Mesothelial cell of epicardium (in vitro differentiated cells): Measurements from ENCODE around the gene GLRX5. TPM values are rescaled to one million over a fixed set of nuclear protein-coding genes. Genes with fewer than 3 reads are reported as not detected.

ENCODE experiments used
- DNase-seq, 2 experiments: peaks; one replicate each; pipeline ENCODE4 v3.0.0; 2021; ENCODE audit warnings: low spot score in 2 of 2; ENCODE audit not compliant: unreplicated experiment in 2 of 2
- H3K27ac Mint-ChIP-seq: 2 replicates; pipeline ENCODE4 v1.8.0; 2021; ENCODE audit warnings: mixed read lengths
- H3K27me3 Mint-ChIP-seq: 2 replicates; pipeline ENCODE4 v1.8.0; 2021; ENCODE audit warnings: low read depth, mixed read lengths
- H3K36me3 Mint-ChIP-seq: 2 replicates; pipeline ENCODE4 v1.8.0; 2021; ENCODE audit warnings: mixed read lengths
- H3K4me1 Mint-ChIP-seq: 2 replicates; pipeline ENCODE4 v1.8.0; 2021; ENCODE audit warnings: mixed read lengths
- H3K4me3 Mint-ChIP-seq: 2 replicates; pipeline ENCODE4 v1.8.0; 2021; ENCODE audit warnings: mild to moderate bottlenecking, moderate library complexity, mixed read lengths
- H3K9me3 Mint-ChIP-seq: 2 replicates; pipeline ENCODE4 v1.8.0; 2021; ENCODE audit warnings: mixed read lengths
- total RNA-seq: library from RNA; stranded (reverse); gene quantifications from 3 replicates; pipeline ENCODE4 v1.2.1, GENCODE V29; 2021
- TF ChIP-seq, protein P1 (sequence below): fragments of 200-600 bp; sonication (generic); IDR thresholded peaks from one replicate; pipeline ENCODE4 v1.5.0; 2021; ENCODE audit warnings: antibody characterized with exemption; ENCODE audit not compliant: unreplicated experiment

Gene GLRX5
- total RNA-seq, 1 donor from 2014 or later = 38.4 TPM

DNA sequence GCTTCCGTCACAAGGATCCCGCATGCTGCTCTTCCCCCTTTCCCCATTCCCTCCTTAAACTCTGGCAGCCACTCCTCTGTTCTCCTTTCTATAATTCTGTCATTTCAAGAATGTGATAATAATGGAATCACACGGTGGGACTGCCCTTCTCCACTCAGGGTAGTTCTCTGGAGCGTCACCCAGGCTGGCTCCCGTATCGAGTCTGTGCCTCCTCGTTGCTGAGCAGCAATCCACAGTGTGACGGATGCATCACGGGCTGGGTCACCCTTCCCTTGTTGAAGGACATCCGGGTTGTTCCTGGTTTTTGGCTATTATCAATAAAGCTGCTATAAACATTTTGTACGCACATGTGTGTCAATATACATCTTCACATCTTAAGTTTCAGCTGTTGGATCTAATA, 12.7 kb upstream of the GLRX5 start:
- H3K9me3 Mint-ChIP-seq = no peaks in the 10 kb centered on the region
- H3K27ac Mint-ChIP-seq = no peak overlapping the region
- H3K4me1 Mint-ChIP-seq = peaks cover 9% of the 10 kb centered on the region
- TF ChIP-seq, protein P1, sequence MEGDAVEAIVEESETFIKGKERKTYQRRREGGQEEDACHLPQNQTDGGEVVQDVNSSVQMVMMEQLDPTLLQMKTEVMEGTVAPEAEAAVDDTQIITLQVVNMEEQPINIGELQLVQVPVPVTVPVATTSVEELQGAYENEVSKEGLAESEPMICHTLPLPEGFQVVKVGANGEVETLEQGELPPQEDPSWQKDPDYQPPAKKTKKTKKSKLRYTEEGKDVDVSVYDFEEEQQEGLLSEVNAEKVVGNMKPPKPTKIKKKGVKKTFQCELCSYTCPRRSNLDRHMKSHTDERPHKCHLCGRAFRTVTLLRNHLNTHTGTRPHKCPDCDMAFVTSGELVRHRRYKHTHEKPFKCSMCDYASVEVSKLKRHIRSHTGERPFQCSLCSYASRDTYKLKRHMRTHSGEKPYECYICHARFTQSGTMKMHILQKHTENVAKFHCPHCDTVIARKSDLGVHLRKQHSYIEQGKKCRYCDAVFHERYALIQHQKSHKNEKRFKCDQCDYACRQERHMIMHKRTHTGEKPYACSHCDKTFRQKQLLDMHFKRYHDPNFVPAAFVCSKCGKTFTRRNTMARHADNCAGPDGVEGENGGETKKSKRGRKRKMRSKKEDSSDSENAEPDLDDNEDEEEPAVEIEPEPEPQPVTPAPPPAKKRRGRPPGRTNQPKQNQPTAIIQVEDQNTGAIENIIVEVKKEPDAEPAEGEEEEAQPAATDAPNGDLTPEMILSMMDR = no peak
- no peaks in the 10 kb centered on the region for H3K36me3 Mint-ChIP-seq
- H3K27me3 Mint-ChIP-seq = peaks cover 33% of the 10 kb centered on the region
- no peak overlapping the region for H3K4me3 Mint-ChIP-seq
- no peak for DNase-seq

DNA sequence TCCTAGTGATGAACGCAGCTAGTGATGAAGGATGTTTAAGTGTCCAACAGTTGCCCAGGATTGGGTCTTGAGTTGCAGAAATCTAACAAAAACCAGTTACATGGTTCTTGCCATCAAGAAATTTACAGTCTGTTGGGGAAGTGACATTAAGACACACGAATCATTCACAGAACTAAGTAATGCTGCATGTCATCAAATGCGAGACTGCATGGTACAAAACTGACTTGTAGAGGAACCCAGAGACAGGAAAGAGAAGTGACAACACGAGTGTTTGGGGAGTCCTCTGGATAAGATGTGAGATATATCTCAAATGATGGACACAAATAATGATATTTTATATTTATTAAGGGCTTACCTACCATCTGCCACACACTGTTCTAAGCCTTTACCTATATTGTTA, 12.3 kb upstream of the GLRX5 start:
- peaks cover 9% of the 10 kb centered on the region for H3K4me1 Mint-ChIP-seq
- H3K27ac Mint-ChIP-seq = no peak overlapping the region
- no peaks in the 10 kb centered on the region for H3K9me3 Mint-ChIP-seq
- no peaks in the 10 kb centered on the region for H3K36me3 Mint-ChIP-seq
- TF ChIP-seq, protein P1 = no peak
- H3K27me3 Mint-ChIP-seq = peaks cover 28% of the 10 kb centered on the region
- DNase-seq = no peak
- no peak overlapping the region for H3K4me3 Mint-ChIP-seq

DNA sequence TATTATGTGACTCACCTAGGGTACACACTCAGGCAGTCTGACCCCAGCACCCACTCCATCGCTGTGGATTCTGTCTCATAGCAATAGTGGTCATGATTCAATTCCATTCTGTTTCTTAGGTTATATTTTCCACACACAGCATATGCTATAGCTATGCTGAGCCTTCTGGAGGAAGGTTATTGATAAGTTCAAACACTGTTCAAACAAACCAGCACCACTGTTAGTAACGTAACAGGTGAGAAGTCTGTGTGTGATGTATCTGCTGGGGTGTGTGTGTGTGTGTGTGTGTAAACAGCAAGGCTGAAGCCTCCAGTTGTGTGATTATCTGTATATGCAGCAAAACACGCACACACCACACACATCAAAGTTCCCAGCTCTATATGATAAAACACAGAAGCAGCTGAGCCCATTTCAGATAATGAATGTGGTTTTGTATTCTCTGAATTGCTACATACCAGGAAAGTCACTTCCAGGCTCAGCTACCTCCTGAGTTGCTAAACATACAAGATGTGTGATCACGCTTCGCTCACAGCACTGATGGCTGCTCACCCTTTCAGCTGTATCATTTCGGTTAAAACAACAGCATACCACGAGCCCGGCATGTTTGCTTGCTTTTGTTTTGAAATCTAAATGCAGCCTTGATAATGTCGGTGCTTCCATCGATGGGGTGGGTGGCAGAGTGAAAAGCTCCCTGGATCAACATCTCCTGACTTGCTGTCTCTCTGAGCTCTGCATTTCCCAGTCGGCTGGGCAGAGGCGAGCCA, 11.6 kb upstream of the GLRX5 start:
- Mint-ChIP-seq H3K27me3 (peaks cover 21% of the 10 kb centered on the region), H3K4me3 (no peak overlapping the region), H3K4me1 (peaks cover 7% of the 10 kb centered on the region), H3K9me3 (no peaks in the 10 kb centered on the region), H3K36me3 (no peaks in the 10 kb centered on the region), H3K27ac (no peak overlapping the region)
- TF ChIP-seq, protein P1 = no peak
- DNase-seq = no peak

DNA sequence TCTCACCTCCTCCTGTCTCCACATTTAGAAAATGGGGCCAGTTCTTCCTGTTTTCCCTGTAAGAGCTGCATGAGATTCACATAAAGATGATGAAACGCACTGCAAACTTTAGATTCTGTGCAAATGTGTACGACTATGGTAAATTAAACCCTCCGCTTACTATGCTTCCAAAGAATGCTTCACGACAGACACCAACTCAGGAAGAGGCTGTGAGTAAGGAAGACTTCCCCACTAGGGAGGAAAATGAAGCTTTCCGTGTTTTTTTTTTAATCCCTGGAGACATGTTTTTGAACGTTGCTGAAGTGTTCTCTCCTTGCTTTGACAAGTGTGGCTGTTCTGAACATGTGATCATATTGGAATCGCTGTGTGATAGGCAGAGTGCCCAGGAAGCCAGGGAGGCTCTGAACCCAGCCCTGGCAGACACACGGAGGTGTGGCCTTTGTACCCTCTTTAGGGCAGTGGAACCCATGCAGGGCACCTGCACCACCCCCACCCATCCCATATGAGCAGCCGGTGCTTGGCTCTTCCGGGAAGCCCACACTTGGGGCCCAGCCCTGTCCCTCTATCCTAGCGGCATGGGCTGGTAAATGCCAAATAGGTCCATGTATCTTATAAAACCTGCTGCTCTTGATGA, 10.9 kb upstream of the GLRX5 start:
- Mint-ChIP-seq H3K27ac (no peak overlapping the region), H3K4me3 (no peak overlapping the region), H3K4me1 (peaks cover 7% of the 10 kb centered on the region), H3K27me3 (peaks cover 14% of the 10 kb centered on the region), H3K36me3 (no peaks in the 10 kb centered on the region), H3K9me3 (no peaks in the 10 kb centered on the region)
- DNase-seq = no peak
- TF ChIP-seq, protein P1 = no peak

DNA sequence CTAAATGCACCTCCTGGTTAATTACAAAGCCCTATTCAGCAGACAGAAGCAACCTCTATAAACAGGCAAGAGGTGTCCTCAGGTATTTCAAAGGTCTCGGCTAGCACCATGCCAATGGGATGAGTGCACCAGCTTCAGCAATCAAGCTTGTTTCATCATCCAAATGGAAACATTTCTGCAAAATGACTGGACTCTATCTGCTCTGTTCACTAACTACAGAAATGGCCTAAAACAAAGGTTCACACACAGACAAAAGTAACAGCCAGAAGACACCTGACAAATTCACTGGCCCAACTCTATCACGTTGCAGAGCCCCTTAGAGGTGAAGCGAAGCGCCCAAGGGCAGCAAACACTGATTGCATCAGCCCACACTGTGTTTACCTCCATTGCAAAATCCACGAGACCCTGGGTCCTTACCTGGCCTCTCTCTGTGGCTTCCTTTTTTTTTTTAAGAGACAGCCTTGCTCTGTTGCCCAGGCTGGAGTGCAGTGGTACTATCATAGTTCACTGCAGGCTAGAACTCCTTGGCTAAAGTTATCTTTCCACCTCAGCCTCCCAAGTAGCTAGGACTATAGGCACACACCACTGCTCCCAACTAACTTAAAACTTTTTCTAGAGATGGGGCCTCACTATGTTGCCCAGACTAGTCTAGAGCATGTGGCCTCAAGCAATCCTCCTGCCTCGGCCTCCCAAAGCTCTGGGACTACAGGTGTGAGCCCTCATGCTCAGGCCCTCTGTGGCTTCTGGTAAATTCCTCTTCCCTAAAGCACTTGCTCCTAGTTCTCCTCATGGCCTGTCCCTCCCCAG, 9.9 kb upstream of the GLRX5 start:
- H3K27ac Mint-ChIP-seq = no peak overlapping the region
- H3K27me3 Mint-ChIP-seq = peaks cover 5% of the 10 kb centered on the region
- H3K4me3 Mint-ChIP-seq = no peak overlapping the region
- DNase-seq = no peak
- TF ChIP-seq, protein P1 = no peak
- H3K36me3 Mint-ChIP-seq = no peaks in the 10 kb centered on the region
- no peaks in the 10 kb centered on the region for H3K9me3 Mint-ChIP-seq
- H3K4me1 Mint-ChIP-seq = peaks cover 7% of the 10 kb centered on the region
